Measurements from ENCODE around the gene NPIPB12. TPM values are rescaled to one million over a fixed set of nuclear protein-coding genes. Genes with fewer than 3 reads are reported as not detected.

NPIPB12 gene
- 21.7 to 44.3 TPM (median 32.3 TPM) in 5 replicates for total RNA-seq (2022; extraction: Qiagen RNA extraction; ENCODE audit: low read depth)

DNA sequence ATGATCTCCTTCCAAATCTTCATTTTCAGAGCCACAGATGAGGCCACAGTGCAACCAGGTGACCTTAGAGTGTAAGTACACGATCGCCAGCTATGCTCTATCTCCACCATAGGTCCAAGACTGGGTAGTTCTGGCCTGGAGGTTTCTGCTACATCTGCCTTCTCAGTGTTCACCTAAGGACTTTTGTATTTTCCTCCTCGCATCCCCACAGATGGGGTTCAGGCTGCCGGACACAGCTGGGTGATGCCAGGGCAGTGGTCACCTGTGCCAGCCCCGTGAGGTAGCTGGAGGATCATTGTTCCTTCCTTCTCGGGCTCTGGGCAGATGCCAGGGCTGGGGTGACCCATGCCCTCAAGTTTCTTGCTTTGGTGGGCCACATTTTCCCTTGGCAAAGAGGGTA, at the start of gene NPIPB12:
Gene NPIPB12, minus strand, starts transcription at position 101 of the 400 bp plus-strand sequence.

DNA sequence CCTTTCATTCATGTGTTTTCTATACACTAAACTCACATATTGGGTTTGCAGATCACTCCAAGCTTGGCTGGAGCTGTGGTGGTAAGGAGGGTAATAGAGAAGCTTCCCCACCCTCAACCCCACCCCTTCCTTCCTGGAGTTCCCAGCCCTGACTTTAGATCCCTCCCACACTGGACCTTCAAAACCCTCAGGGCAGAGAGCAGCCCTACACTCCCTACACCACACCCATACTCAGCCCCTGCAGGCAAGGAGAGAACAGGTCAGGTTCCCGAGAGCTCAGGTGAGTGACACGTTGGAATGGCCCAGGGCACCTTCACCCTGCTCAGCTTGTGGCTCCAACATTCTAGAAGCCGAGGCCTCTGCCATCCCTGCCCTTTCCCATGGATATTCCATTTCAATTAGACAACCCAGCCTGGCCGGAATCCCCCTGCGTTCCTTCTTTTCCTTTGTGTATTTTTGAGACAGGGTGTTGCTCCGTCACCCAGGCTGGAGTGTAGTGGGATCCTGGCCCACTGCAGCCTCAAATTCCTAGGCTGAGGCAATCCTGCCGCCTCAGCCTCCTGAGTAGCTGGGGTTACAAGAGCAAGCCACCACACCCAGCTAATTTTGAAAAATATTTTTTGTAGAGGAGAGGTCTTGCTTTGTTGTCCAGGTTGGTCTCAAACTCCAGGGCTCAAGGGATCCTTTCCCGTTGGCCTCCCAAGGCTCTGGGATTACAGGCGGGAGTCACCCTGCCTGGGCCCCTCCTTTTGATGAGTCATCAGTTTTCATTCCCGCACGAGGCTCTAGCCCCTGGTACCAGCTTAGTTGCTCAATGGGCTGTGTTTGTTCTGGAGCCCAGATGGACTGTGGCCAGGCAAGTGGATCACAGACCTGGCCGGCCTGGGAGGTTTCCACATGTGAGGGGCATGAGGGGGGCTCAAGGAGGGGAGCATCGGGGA, 46.2 kb downstream of the NPIPB12 start, which contains the start of gene SULT1A4:
Gene SULT1A4, plus strand, starts transcription at position 208 of the 941 bp plus-strand sequence. CDS start 1,473 bp downstream, outside the sequence.

DNA sequence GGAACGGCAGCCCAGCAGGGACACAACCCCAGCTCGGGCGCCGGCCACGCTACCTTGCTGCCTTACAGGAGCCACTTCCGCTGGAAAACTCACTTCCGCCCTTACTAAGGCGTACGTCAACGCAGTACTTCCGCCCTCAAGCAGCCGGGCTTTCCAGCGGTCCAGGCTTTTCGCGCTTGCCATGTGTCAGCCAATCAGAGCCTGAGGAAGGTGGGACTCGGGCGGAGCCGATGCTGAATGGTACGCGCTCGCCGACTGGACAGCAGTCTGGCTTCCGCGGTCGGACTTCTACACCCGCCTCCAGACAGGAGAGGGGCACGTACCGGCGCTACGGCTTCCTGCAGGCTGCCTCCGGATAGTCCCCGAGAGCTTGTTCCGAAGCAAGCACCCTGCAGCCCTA, 51.9 kb downstream of the NPIPB12 start, which contains the start of the genes BOLA2 and SLX1B:
Gene BOLA2, minus strand, starts transcription at position 83 of the 400 bp plus-strand sequence. CDS start 98 bp downstream, outside the sequence.
Gene SLX1B, plus strand, starts transcription at position 265 of the 400 bp plus-strand sequence.

Other genes with a start within 250 kb of the NPIPB12 start
- gene NPIPB11, start 99.7 kb downstream of the NPIPB12 start, total RNA-seq (2022; extraction: Qiagen RNA extraction; ENCODE audit: low read depth), result 0.64 to 2.0 TPM (median 1.7 TPM) in 5 replicates
- 18.8 to 29.3 TPM (median 27.0 TPM) in 5 replicates for gene BOLA2, start 52.1 kb downstream of the NPIPB12 start, total RNA-seq (2022; extraction: Qiagen RNA extraction; ENCODE audit: low read depth)
- 59.9 to 89.4 TPM (median 76.1 TPM) in 5 replicates for gene SLX1B, start 51.9 kb downstream of the NPIPB12 start, total RNA-seq (2022; extraction: Qiagen RNA extraction; ENCODE audit: low read depth)
- gene SULT1A4, start 46.5 kb downstream of the NPIPB12 start, total RNA-seq (2022; extraction: Qiagen RNA extraction; ENCODE audit: low read depth), result 31.4 to 38.8 TPM (median 31.5 TPM) in 5 replicates
- 0.01 TPM in 1 of 5 replicates, not detected in the others for gene SPN, start 156.8 kb upstream of the NPIPB12 start, total RNA-seq (2022; extraction: Qiagen RNA extraction; ENCODE audit: low read depth)
- 0.70 to 1.1 TPM (median 1.0 TPM) in 5 replicates for gene QPRT, start 172.8 kb upstream of the NPIPB12 start, total RNA-seq (2022; extraction: Qiagen RNA extraction; ENCODE audit: low read depth)
- not detected in 5 replicates for gene C16orf54, start 239.6 kb upstream of the NPIPB12 start, total RNA-seq (2022; extraction: Qiagen RNA extraction; ENCODE audit: low read depth)